GM12878 (cell line): ENCODE measurements around the gene PAQR7. TPM values are rescaled to one million over a fixed set of nuclear protein-coding genes. Genes with fewer than 3 reads are reported as not detected.
A peak's percentile ranks its signal among the peaks of the same experiment; 100 is the strongest.

Source experiments
- ASH2L ChIP-seq: fragments of 300-600, 200-600 bp; sonication (generic); IDR thresholded peaks from 2 replicates; pipeline ENCODE4 v1.6.1; 2017; ENCODE audit warnings: low read depth, mild to moderate bottlenecking, borderline replicate concordance
- CBFB ChIP-seq: IDR thresholded peaks from 2 replicates; pipeline ENCODE4 v1.6.1; 2016; ENCODE audit warnings: antibody characterized with exemption, low read depth
- CBX3 ChIP-seq: fragments of 200-600 bp; sonication (generic); IDR thresholded peaks from 2 replicates; pipeline ENCODE4 v1.6.1; 2016; ENCODE audit warnings: low read depth, borderline replicate concordance
- CBX5 ChIP-seq: sonication (generic); IDR thresholded peaks from 2 replicates; pipeline ENCODE4 v1.6.1; 2016; ENCODE audit warnings: low read depth, moderate library complexity, mild to moderate bottlenecking, inconsistent platforms
- CHD4 ChIP-seq: fragments of 200-600 bp; sonication (generic); IDR thresholded peaks from 2 replicates; pipeline ENCODE4 v1.6.1; 2016; ENCODE audit warnings: mild to moderate bottlenecking
- DPF2 ChIP-seq: fragments of 450-650 bp; IDR thresholded peaks from 2 replicates; pipeline ENCODE4 v1.6.1; 2017; ENCODE audit warnings: mild to moderate bottlenecking
- EGR1 ChIP-seq, 2 experiments: IDR thresholded peaks; 1 replicate in 1 of 2; 2 replicates in 1 of 2; pipeline ENCODE4 v1.6.1; 2011 to 2012; ENCODE audit warnings: low read depth in 2 of 2, low read length in 2 of 2, borderline replicate concordance in 1 of 2, mild to moderate bottlenecking in 1 of 2, moderate library complexity in 1 of 2
- FOXK2 ChIP-seq: fragments of 450-650 bp; IDR thresholded peaks from 2 replicates; pipeline ENCODE4 v1.6.1; 2017; ENCODE audit warnings: mild to moderate bottlenecking, moderate library complexity
- IKZF1 ChIP-seq: fragments of 450-650 bp; conservative IDR thresholded peaks from 2 replicates; pipeline ENCODE4 v1.6.1; 2017; ENCODE audit warnings: antibody characterized with exemption, mild to moderate bottlenecking
- MXI1 ChIP-seq: fragments of 150-350 bp; IDR thresholded peaks from 2 replicates; pipeline ENCODE4 v1.6.1; 2011; ENCODE audit warnings: low read depth, mild to moderate bottlenecking, inconsistent platforms, low read length, improper control_type of control experiment
- PRDM15 ChIP-seq: fragments of 450-650 bp; formaldehyde crosslinking; IDR thresholded peaks from 2 replicates; pipeline ENCODE4 v1.4.0; 2020; ENCODE audit warnings: mild to moderate bottlenecking, moderate library complexity
- RAD51 ChIP-seq: fragments of 450-650 bp; IDR thresholded peaks from 2 replicates; pipeline ENCODE4 v1.6.1; 2016; ENCODE audit warnings: moderate library complexity, mild to moderate bottlenecking, inconsistent platforms
- RBBP5 ChIP-seq: fragments of 200-600 bp; sonication (generic); conservative IDR thresholded peaks from 2 replicates; pipeline ENCODE4 v1.6.1; 2016
- RFX5 ChIP-seq: IDR thresholded peaks from 2 replicates; pipeline ENCODE4 v1.6.1; 2011; ENCODE audit warnings: low read depth, low read length, improper control_type of control experiment
- RUNX3 ChIP-seq: IDR thresholded peaks from 2 replicates; pipeline ENCODE4 v1.6.1; 2012; ENCODE audit warnings: low read length, inconsistent platforms
- SIX5 ChIP-seq: IDR thresholded peaks from 2 replicates; pipeline ENCODE4 v1.6.1; 2011; ENCODE audit warnings: mild to moderate bottlenecking, low read depth, low read length, moderate library complexity; ENCODE audit not compliant: severe bottlenecking
- STAT3 ChIP-seq: IDR thresholded peaks from 2 replicates; pipeline ENCODE4 v1.6.1; 2011; ENCODE audit warnings: low read depth, low read length, improper control_type of control experiment
- TARDBP ChIP-seq: IDR thresholded peaks from 2 replicates; pipeline ENCODE4 v1.6.1; 2016; ENCODE audit warnings: borderline replicate concordance
- ZBTB33 ChIP-seq: fragments of 450-650 bp; IDR thresholded peaks from 2 replicates; pipeline ENCODE4 v1.6.1; 2017; ENCODE audit warnings: mild to moderate bottlenecking
- ZBTB40 ChIP-seq: fragments of 450-650 bp; IDR thresholded peaks from 2 replicates; pipeline ENCODE4 v1.6.1; 2016; ENCODE audit warnings: mild to moderate bottlenecking, moderate library complexity, borderline replicate concordance
- ZNF217 ChIP-seq: fragments of 450-650 bp; IDR thresholded peaks from 2 replicates; pipeline ENCODE4 v1.6.1; 2017; ENCODE audit warnings: antibody characterized with exemption, mild to moderate bottlenecking
- ZNF24 ChIP-seq: fragments of 450-650 bp; IDR thresholded peaks from 2 replicates; pipeline ENCODE4 v1.6.1; 2017; ENCODE audit warnings: antibody characterized with exemption, mild to moderate bottlenecking
- ZNF274 ChIP-seq: IDR thresholded peaks from one replicate; pipeline ENCODE4 v1.8.0; 2011; ENCODE audit not compliant: insufficient read length, insufficient read depth
- ZSCAN29 ChIP-seq: fragments of 450-650 bp; IDR thresholded peaks from 2 replicates; pipeline ENCODE4 v1.6.1; 2017; ENCODE audit warnings: mild to moderate bottlenecking, moderate library complexity
- polyA plus RNA-seq, 11 experiments: library from polyadenylated mRNA; depleted of rRNA in 4 of 11; unstranded in 6 of 11; stranded (reverse) in 5 of 11; fragments of >200 nt; fragmentation: Nextera tagmentation in 4 of 11; fragmentation: Illumina TruSeq in 1 of 11; extraction: Ambion mirVana in 4 of 11; extraction: Trizol in 1 of 11; gene quantifications; 1 replicate in 1 of 11; 2 replicates in 10 of 11; pipeline versions ENCODE4 v1.2.1 to v1.2.3, GENCODE V29; 2011 to 2016; ENCODE audit warnings: inconsistent platforms in 2 of 11, missing spikeins in 2 of 11, low read depth in 1 of 11
- total RNA-seq, 4 experiments: library from RNA; depleted of rRNA in 3 of 4; stranded (reverse); fragments of >200 nt in 3 of 4; fragmentation: Illumina TruSeq in 1 of 4; extraction: Trizol in 1 of 4; gene quantifications; 2 replicates each; pipeline versions ENCODE4 v1.2.1 to v1.2.3, GENCODE V29; 2013 to 2021

Gene PAQR7
- total and polyA plus RNA-seq, 10 of the 15 experiments (the other 5 are each of a cell fraction or from before 2014, with no cell fraction given) = 1.1 to 8.8 (median 5.2) TPM

GRCh38 chr1:25875154-25875855, at the start of gene PAQR7 (continued):
- no peak for TF ChIP-seq RBBP5
- TF ChIP-seq ZSCAN29 = no peak
- 0 out of 2 replicates have a peak, but pooled peaks have one; percentile 25 for TF ChIP-seq ZNF217
- TF ChIP-seq ZNF274 = no peak
- TF ChIP-seq CBX3 = no peak
- TF ChIP-seq PRDM15 (CRISPR knock-in tag) = no peak
- TF ChIP-seq MXI1 = peak; percentile 76; the same call in 1 of the 2 replicates
- TF ChIP-seq RFX5 = no peak
- TF ChIP-seq STAT3 = no peak
- no peak for TF ChIP-seq ZBTB33
- TF ChIP-seq CBFB = no peak
- TF ChIP-seq TARDBP = no peak
- TF ChIP-seq RAD51 = no peak
- TF ChIP-seq RUNX3 = no peak
- TF ChIP-seq EGR1 (IDR thresholded peaks at IDR 0.05; ENCODE audit: borderline replicate concordance in 1 of 2, low read depth in 2 of 2, low read length in 2 of 2) = peak in 1 of 2 experiments; percentile 77; a peak in 1 of 3 replicates
- TF ChIP-seq ZBTB40 = no peak
- TF ChIP-seq IKZF1 = peak; percentile 77
- no peak for TF ChIP-seq CHD4
- TF ChIP-seq SIX5 = no peak
- no peak for TF ChIP-seq ASH2L
- peak; percentile 62; the same call in 1 of the 2 replicates for TF ChIP-seq DPF2
- TF ChIP-seq CBX5 = no peak
- TF ChIP-seq FOXK2 = no peak
- TF ChIP-seq ZNF24 = no peak
